Thyroid gland (tissue), 4 donors: ENCODE measurements around the gene ARIH2.

Source experiments
- CTCF ChIP-seq, 6 experiments: fragments of 200-600 bp in 3 of 6; fragments of 450-650 bp in 3 of 6; sonication (generic) in 3 of 6; IDR thresholded peaks; one replicate each; pipeline ENCODE4 v1.5.1; 2016 to 2019; ENCODE audit warnings: antibody characterized with exemption in 6 of 6, mild to moderate bottlenecking in 2 of 6, inconsistent platforms in 1 of 6, moderate library complexity in 1 of 6
- POLR2A ChIP-seq, 2 donors: fragments of 450-650 bp; IDR thresholded peaks; one replicate each; pipeline ENCODE4 v1.6.1; 2017; ENCODE audit warnings: antibody characterized with exemption in 2 of 2, mild to moderate bottlenecking in 2 of 2, moderate library complexity in 1 of 2

- no peak for TF ChIP-seq CTCF (IDR thresholded peaks at IDR 0.05)
- TF ChIP-seq POLR2A (IDR thresholded peaks at IDR 0.05) = no peak
Measured at GRCh38 chr3:48997102-48997635, 78.5 kb downstream of the ARIH2 start.
